M059J (cell line): ENCODE measurements around the gene SARS1. TPM values are rescaled to one million over a fixed set of nuclear protein-coding genes. Genes with fewer than 3 reads are reported as not detected.

Source experiments
- DNase-seq: peaks from one replicate; pipeline ENCODE4 v3.0.0-alpha.2; 2012; ENCODE audit warnings: low read depth
- total RNA-seq: library from RNA; depleted of rRNA; stranded (reverse); fragments of >200 nt; shearing (Covaris generic); gene quantifications from 2 replicates; pipeline ENCODE4 v1.2.3, GENCODE V29; 2014

The SARS1 gene
- total RNA-seq, 1 experiment from 2014 or later: 149 TPM

DNA sequence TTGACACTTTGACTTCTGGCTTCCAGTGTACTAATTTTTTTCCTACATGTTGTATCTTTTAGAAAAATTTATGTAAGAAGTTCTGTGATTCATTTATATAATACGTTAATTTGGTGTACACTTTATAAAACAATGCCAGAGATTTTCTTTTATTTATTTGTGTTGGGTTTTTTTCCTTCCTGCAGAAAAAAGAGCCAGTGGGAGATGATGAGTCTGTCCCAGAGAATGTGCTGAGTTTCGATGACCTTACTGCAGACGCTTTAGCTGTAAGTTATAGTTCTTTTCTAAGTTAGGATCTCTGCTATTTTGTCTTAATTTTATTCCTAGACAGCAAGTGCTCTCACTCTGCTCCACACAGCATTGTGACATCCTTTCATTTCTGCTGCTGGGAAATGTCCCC, 14.4 kb downstream of the SARS1 start:
- DNase-seq: peak; percentile 29

DNA sequence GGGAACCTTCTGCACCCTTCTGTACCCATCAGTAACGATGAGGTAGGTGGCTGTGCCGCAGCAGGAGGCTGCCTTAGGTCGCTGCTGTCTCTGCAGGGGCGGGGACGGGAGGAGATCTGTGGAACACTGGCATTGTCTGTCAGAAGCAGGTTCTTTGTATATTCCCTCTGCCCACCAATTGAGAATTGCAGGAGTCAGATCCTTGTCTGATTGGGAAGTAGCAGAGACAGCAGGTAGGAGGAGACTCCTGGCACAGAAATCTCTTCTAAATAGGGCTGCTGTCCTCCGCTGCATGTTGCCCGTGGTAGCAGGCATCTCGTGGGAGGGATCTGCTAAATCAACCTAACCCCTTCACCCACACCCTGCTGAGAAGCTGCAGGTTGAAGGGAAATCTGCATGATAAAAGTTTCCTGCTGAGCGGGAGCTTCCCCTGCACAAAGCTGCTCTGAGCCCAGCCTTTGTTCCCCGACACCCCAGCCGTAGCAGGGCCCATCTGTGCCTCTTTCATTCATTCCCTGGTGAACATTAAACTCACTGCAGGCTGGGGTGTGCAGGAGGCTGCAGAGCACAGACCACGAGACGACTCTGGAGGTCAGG, 15.9 kb downstream of the SARS1 start:
- DNase-seq: no peak

GRCh38 chr1:109231066-109231465, 17.3 kb downstream of the SARS1 start:
- no peak for DNase-seq

DNA sequence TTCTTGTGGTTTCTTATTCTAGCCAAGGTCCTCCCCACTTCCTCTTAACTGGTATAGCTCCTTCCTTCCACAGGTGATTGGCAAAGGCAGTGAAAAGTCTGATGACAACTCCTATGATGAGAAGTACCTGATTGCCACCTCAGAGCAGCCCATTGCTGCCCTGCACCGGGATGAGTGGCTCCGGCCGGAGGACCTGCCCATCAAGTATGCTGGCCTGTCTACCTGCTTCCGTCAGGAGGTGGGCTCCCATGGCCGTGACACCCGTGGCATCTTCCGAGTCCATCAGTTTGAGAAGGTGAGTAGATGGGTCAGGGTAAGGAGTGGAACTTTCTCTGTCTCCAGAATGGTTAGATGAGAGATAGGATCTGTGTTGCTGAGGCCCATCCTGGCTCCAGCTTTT, 21.4 kb downstream of the SARS1 start:
- no peak for DNase-seq

- no peak for DNase-seq
These were observed 23.8 kb downstream of the SARS1 start for GRCh38 chr1:109237512-109237911.

DNA sequence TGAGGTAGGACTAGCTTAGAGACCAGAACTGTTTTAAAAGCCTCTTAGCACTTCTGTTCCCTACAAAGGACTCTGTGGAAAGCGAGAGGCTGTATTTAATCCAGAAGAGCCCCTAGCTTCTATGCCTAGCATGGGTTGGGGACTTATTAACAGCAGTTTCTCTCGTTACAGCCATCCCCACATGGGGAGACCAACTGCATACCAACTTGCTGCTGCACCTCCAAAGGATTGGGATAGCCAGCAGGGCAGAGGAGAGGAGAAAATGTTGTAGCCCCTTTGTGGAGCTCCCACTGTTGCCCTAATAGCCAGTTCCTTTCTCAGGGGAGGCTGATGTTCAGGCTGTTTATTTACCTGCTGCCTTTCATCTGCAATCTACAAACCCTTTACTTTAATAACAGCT, 24.7 kb downstream of the SARS1 start:
- no peak for DNase-seq

GRCh38 chr1:109239047-109239408, 25.3 kb downstream of the SARS1 start:
- no peak for DNase-seq

GRCh38 chr1:109239409-109240068, 25.8 kb downstream of the SARS1 start:
- DNase-seq: peak; percentile 55

DNA sequence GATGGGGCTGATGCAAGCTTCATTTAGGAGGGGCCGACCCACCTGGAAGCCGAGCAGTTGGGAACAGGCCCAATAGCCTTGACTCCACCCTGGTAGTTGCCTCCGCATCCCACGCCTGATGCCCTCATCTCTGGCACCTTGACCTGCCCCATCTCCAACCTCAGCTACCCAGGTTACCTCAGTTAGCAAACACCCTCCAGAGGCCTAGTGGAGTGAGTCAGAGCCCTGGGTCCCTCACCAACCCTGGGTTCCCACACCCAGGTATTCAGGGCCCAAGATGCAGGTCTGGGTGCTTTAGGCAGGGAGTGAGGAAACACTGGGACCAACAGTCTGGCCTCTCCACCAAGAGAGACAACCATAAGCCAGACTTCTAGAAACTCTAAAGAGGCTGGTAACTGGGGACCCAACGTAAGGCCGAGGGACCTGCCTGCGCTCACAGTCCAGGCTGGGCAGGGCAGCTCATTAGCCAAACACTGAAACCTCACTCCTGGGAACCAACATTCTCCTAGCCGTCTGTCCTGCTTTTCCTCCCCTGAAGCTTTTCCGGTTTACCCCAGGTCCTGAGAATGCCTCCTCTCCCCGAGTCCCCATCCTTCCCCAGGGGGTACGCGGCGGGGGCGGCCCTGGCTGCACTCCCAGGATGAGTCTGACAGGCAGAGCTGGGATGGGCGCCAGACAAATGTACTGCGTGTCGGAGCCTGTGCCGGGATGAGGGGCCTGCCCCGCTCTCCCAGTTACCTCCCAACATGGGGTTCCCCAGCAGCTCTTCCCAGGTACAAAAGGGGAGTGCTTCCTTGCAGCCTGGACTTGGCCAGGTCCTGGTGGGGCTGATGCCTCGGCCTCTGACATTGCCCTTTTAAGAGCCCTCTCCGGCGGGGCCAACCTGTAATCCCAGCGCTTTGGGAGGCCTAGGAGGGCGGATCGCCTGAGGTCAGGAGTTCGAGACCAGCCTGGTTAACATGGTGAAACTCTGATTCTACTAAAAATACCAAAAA, 26.7 kb downstream of the SARS1 start:
- DNase-seq: peak; percentile 80

- DNase-seq: no peak
These were observed 27.6 kb downstream of the SARS1 start for GRCh38 chr1:109241344-109241743.

- DNase-seq: no peak
These were observed 28.2 kb downstream of the SARS1 start for GRCh38 chr1:109241841-109242345.

DNA sequence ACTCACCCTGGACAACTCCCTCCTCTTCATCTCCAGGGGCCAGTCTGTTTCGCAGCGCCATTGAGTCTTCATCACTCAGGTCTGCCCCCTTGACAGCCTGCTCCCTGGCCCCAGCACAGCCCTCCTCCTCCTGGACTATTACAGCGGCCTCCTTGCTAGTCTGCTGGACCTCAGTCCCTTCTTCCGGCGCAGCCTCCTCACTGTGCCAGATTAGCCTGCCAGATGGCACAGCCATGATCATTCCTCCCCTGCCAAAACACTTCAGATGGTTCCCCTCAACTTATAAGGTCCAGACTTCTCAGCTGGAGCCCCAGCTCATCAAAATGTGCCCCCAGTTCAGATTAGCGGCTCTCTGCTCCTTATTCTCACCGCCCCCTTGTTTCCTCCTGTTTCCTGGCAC, 28.7 kb downstream of the SARS1 start:
- DNase-seq: no peak

GRCh38 chr1:109243221-109243620, 29.5 kb downstream of the SARS1 start:
- DNase-seq: no peak

GRCh38 chr1:109243860-109244552, 30.3 kb downstream of the SARS1 start:
- no peak for DNase-seq

DNA sequence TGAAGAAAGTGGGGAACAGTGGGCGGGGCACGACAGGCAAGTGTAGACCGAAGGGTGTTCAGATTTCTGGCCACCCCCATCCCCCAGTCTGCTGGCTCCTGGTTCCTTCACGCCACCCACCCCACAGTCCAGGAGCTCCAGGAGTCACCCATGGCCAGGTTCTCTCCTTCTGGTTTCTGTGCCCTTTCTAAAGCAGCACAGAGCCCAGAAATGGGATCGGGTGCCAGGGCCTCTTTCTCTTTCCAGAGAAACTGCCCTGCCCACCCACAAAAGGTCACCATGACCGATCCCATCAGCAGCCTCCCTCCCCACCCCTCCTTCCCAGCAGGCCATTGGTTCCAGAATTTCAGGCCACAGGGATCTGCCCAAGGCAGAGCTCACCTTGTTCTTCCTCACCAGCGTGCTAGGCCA, 32.4 kb downstream of the SARS1 start:
- no peak for DNase-seq

- DNase-seq: no peak
These were observed 34.0 kb downstream of the SARS1 start for GRCh38 chr1:109247401-109248365.

DNA sequence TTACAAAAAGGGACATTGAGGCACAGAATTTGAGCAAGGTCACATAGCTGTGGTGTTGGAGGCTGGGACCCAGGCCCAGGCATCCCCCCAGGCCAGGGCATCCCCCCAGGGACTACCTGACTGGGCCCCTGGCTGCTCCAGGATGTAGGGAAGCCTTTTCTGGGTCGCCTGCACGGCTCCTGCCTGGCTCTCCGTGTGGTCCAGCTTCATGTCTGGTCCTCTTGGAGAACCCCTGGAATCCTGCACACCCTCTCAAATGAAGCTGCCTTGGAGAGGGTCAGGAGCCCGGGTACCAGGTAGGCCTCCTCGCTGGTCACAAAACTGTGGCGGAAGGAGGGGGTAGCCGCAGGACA, 34.7 kb downstream of the SARS1 start:
- no peak for DNase-seq

- peak; percentile 65 for DNase-seq
These were observed 35.3 kb downstream of the SARS1 start, which contains the start of gene CELSR2 for GRCh38 chr1:109248797-109249629. CELSR2 (plus strand) TSS chr1:109249539; CDS start chr1:109250080, 541 bp downstream.

DNA sequence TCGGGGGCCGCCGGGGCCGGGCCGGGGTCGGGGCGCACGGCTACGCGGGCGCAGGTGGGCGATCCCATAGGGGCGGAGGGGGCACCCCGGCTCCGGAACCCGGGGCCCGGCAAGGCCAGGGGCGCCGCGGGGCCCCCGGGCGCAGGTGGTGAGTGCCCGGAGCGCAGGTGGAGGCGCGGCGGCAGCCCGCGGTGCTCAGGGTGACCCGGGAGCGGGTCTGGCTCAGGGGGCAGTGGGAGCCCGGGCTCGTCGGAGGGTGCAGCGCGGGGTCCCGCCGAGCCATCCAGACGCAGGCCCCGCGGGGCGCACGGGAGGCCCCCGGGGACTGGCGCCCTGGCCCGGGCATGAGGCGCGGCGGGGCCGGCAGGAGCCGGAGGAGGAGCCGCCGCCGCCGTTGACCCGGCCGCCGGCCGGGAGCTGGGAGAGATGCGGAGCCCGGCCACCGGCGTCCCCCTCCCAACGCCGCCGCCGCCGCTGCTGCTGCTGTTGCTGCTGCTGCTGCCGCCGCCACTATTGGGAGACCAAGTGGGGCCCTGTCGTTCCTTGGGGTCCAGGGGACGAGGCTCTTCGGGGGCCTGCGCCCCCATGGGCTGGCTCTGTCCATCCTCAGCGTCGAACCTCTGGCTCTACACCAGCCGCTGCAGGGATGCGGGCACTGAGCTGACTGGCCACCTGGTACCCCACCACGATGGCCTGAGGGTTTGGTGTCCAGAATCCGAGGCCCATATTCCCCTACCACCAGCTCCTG, 36.1 kb downstream of the SARS1 start:
- DNase-seq: no peak
